ENCODE measurements around the gene CGAS. TPM values are rescaled to one million over a fixed set of nuclear protein-coding genes. Genes with fewer than 3 reads are reported as not detected.
"Not testable (repeated sequence)": the region's sequence is repeated elsewhere in the genome, so short reads cannot be mapped to it uniquely, and the experiment has no call there.

The CGAS gene
- polyA plus RNA-seq, 2 of the 4 experiments (the other 2 are of a cell fraction), result 4.9 to 7.2 TPM

- TF ChIP-seq HDAC2 (IDR thresholded peaks at IDR 0.05) (no peak), HEYL (CRISPR knock-in tag; IDR thresholded peaks at IDR 0.05) (no peak), PHF8 (IDR thresholded peaks at IDR 0.05; ENCODE audit: borderline replicate concordance, low read depth) (no peak), FOSB (CRISPR knock-in tag; IDR thresholded peaks at IDR 0.05) (no peak), ESRRA (IDR thresholded peaks at IDR 0.05; ENCODE audit: borderline replicate concordance, low read length) (no peak)
- ChIA-PET POLR2A (no interaction called here), CTCF (no interaction called here)
- H3K27ac ChIP-seq, result no peak overlapping the region
- H3K4me2 ChIP-seq, result no peak overlapping the region
- H3K4me3 ChIP-seq, result no peak overlapping the region
- ATAC-seq (no peak), FAIRE-seq (no peak), DNase-seq (ENCODE audit: low read depth in 1 of 2, low spot score in 1 of 2) (no peak)
- no peaks in the 10 kb centered on the region for H3K4me1 ChIP-seq
- WGBS (ENCODE audit: missing lambda C conversion rate), result 91% methylated on average over 10 of the region's 10 CpGs
- H3K9me3 ChIP-seq, result no peaks in the 10 kb centered on the region
Observed at GRCh38 chr6:73395875-73396274, 56.2 kb downstream of the CGAS start.

GRCh38 chr6:73394577-73395354 is 57.3 kb downstream of the CGAS start, which contains the start of gene DDX43:
DDX43 (plus strand) TSS chr6:73394828; CDS start chr6:73394906, 78 bp downstream.
- Histone ChIP-seq H3K4me2 (no peak within 1 kb of the TSS), H3K4me3 (no peak within 1 kb of the TSS), H3K4me1 (0 out of 3 replicates have a peak, but pooled peaks cover 2% of the 10 kb centered on the region), H3K9me3 (no peaks in the 10 kb centered on the region), H3K27ac (no peak within 1 kb of the TSS)
- DNase-seq (ENCODE audit: low read depth in 1 of 2, low spot score in 1 of 2), result no peak
- 90% methylated on average over 53 of the region's 54 CpGs for WGBS (ENCODE audit: missing lambda C conversion rate)
- TF ChIP-seq ZC3H11A (IDR thresholded peaks at IDR 0.05) (no peak), ZNF302 (CRISPR knock-in tag; IDR thresholded peaks at IDR 0.05) (no peak), EHF (CRISPR knock-in tag; IDR thresholded peaks at IDR 0.05) (no peak), HEYL (CRISPR knock-in tag; IDR thresholded peaks at IDR 0.05) (no peak), HES2 (IDR thresholded peaks at IDR 0.05) (no peak)
- ATAC-seq, result no peak
- FAIRE-seq, result no peak
- ChIA-PET POLR2A (no interaction called here), CTCF (no interaction called here)

- TF ChIP-seq ESRRA (IDR thresholded peaks at IDR 0.05; ENCODE audit: borderline replicate concordance, low read length), result no peak
- no peak for TF ChIP-seq SMC3 (IDR thresholded peaks at IDR 0.05)
- TF ChIP-seq CBX2 (IDR thresholded peaks at IDR 0.05; ENCODE audit: borderline replicate concordance, low read depth), result no peak
- POLR2A ChIA-PET, result no interaction called here
- CTCF ChIA-PET, result no interaction called here
- WGBS (ENCODE audit: missing lambda C conversion rate), result 69% methylated on average over 2 of the region's 3 CpGs
- no peak overlapping the region for H3K4me2 ChIP-seq
- H3K27ac ChIP-seq, result no peak overlapping the region
- H3K4me3 ChIP-seq, result no peak overlapping the region
- H3K9me3 ChIP-seq, result no peaks in the 10 kb centered on the region
- FAIRE-seq (no peak), ATAC-seq (no peak), DNase-seq (ENCODE audit: low read depth in 1 of 2, low spot score in 1 of 2) (no peak)
- H3K4me1 ChIP-seq, result 0 out of 3 replicates have a peak, but pooled peaks cover 3% of the 10 kb centered on the region
Observed at GRCh38 chr6:73393278-73393677, 58.8 kb downstream of the CGAS start.

- H3K4me1 ChIP-seq; H3K4me3 ChIP-seq; H3K4me2 ChIP-seq; ATAC-seq; DNase-seq (ENCODE audit: low read depth in 1 of 2, low spot score in 1 of 2); CTCF ChIA-PET; H3K9me3 ChIP-seq; H3K27ac ChIP-seq; FAIRE-seq; POLR2A ChIA-PET: not testable (repeated sequence)
- 51% methylated on average over 4 of the region's 4 CpGs for WGBS (ENCODE audit: missing lambda C conversion rate)
Observed at GRCh38 chr6:73392188-73392587, 59.9 kb downstream of the CGAS start.

- Histone ChIP-seq H3K27ac (no peak overlapping the region), H3K9me3 (no peaks in the 10 kb centered on the region), H3K4me1 (0 out of 3 replicates have a peak, but pooled peaks cover 3% of the 10 kb centered on the region), H3K4me2 (no peak overlapping the region), H3K4me3 (no peak overlapping the region)
- ChIA-PET CTCF (no interaction called here), POLR2A (no interaction called here)
- ATAC-seq (no peak), FAIRE-seq (no peak), DNase-seq (ENCODE audit: low read depth in 1 of 2, low spot score in 1 of 2) (no peak)
- TF ChIP-seq PHF8 (IDR thresholded peaks at IDR 0.05; ENCODE audit: borderline replicate concordance, low read depth) (no peak), REST (IDR thresholded peaks at IDR 0.05) (no peak), BCL3 (IDR thresholded peaks at IDR 0.05) (no peak), JUN (IDR thresholded peaks at IDR 0.05) (no peak), EP300 (IDR thresholded peaks at IDR 0.05) (no peak), EHMT2 (IDR thresholded peaks at IDR 0.05; ENCODE audit: low read depth) (no peak), RARB (CRISPR knock-in tag; IDR thresholded peaks at IDR 0.05) (no peak), EHF (CRISPR knock-in tag; IDR thresholded peaks at IDR 0.05) (no peak), CHD2 (IDR thresholded peaks at IDR 0.05; ENCODE audit: low read length, partially characterized antibody) (no peak), RAD21 (conservative IDR thresholded peaks at IDR 0.05 in 1 of 2, IDR thresholded peaks at IDR 0.05 in 1 of 2) (no peak), ESRRA (IDR thresholded peaks at IDR 0.05; ENCODE audit: borderline replicate concordance, low read length) (no peak), SMC3 (IDR thresholded peaks at IDR 0.05) (no peak), GATA3 (IDR thresholded peaks at IDR 0.05; ENCODE audit: borderline replicate concordance) (no peak)
- 87% methylated on average over 2 of the region's 2 CpGs for WGBS (ENCODE audit: missing lambda C conversion rate)
Observed at GRCh38 chr6:73391675-73392074, 60.4 kb downstream of the CGAS start.
